Measurements from ENCODE around the gene ZFYVE26. TPM values are rescaled to one million over a fixed set of nuclear protein-coding genes. Genes with fewer than 3 reads are reported as not detected.
"Not testable (repeated sequence)": the region's sequence is repeated elsewhere in the genome, so short reads cannot be mapped to it uniquely, and the experiment has no call there.

Gene ZFYVE26
- total and polyA plus RNA-seq, 12 donors: 6.6 to 33.6 (median 22.1) TPM

DNA sequence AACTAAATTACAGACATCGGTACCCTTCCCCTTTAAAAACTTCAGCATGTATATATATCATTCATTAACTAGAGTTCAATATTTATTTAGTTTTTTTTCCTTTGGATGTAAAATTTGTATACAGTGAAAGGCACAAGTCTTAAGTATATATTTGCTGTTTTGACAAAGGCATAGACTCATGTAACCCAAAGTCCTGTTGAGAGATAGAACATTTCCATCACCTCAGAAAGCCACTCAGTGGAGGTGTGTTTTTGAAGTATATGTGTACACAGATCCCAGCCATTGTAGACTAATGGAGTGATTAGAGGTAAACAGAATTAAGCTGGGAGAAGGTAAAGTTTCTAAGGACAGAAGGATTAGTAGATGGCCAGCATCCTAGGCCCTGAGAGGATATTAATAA is 99.3 kb downstream of the ZFYVE26 start:
- H3K4me1 ChIP-seq (replicated peaks in 1 of 2): peaks cover 3 to 10% of the 10 kb centered on the region in 2 donors
- TF ChIP-seq POLR2A (IDR thresholded peaks at IDR 0.05): no peak
- TF ChIP-seq, protein P1, sequence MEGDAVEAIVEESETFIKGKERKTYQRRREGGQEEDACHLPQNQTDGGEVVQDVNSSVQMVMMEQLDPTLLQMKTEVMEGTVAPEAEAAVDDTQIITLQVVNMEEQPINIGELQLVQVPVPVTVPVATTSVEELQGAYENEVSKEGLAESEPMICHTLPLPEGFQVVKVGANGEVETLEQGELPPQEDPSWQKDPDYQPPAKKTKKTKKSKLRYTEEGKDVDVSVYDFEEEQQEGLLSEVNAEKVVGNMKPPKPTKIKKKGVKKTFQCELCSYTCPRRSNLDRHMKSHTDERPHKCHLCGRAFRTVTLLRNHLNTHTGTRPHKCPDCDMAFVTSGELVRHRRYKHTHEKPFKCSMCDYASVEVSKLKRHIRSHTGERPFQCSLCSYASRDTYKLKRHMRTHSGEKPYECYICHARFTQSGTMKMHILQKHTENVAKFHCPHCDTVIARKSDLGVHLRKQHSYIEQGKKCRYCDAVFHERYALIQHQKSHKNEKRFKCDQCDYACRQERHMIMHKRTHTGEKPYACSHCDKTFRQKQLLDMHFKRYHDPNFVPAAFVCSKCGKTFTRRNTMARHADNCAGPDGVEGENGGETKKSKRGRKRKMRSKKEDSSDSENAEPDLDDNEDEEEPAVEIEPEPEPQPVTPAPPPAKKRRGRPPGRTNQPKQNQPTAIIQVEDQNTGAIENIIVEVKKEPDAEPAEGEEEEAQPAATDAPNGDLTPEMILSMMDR (IDR thresholded peaks at IDR 0.05): no peak
- H3K4me3 ChIP-seq: no peak overlapping the region
- no peak overlapping the region for H3K27ac ChIP-seq
- H3K9me3 ChIP-seq (replicated peaks in 1 of 3): no peaks in the 10 kb centered on the region
- no peak for DNase-seq
- intact Hi-C loops (cut with DNase I): no loop called here
- 93 to 98% (median 95%) methylated on average over 1 of the region's 1 CpG for WGBS, 4 donors
- H3K36me3 ChIP-seq (replicated peaks in 1 of 2): no peaks in the 10 kb centered on the region
- H3K27me3 ChIP-seq: no peaks in the 10 kb centered on the region

GRCh38 chr14:67710209-67710608 is 106.2 kb downstream of the ZFYVE26 start:
- TF ChIP-seq, protein P1 (IDR thresholded peaks at IDR 0.05): no peak
- TF ChIP-seq POLR2A (IDR thresholded peaks at IDR 0.05): no peak
- H3K27ac ChIP-seq: no peak overlapping the region
- 85 to 92% (median 88%) methylated on average over 2 of the region's 2 CpGs for WGBS, 4 donors
- H3K36me3 ChIP-seq (replicated peaks in 1 of 2): no peaks in the 10 kb centered on the region
- peaks cover 0 to 4% of the 10 kb centered on the region in 2 donors for H3K4me1 ChIP-seq (replicated peaks in 1 of 2)
- no peak overlapping the region for H3K4me3 ChIP-seq
- no peaks in the 10 kb centered on the region for H3K9me3 ChIP-seq (replicated peaks in 1 of 3)
- H3K27me3 ChIP-seq: no peaks in the 10 kb centered on the region
- intact Hi-C loops (cut with DNase I): no loop called here
- no peak for DNase-seq

GRCh38 chr14:67709796-67710195 is 106.6 kb downstream of the ZFYVE26 start:
- H3K4me3 ChIP-seq; intact Hi-C loops (cut with DNase I); H3K27ac ChIP-seq; H3K4me1 ChIP-seq (replicated peaks in 1 of 2); DNase-seq; H3K27me3 ChIP-seq; H3K9me3 ChIP-seq (replicated peaks in 1 of 3); H3K36me3 ChIP-seq (replicated peaks in 1 of 2): not testable (repeated sequence)
- 67 to 89% (median 83%) methylated on average over 1 of the region's 1 CpG for WGBS, 4 donors

- H3K9me3 ChIP-seq (replicated peaks in 1 of 3); DNase-seq; H3K36me3 ChIP-seq (replicated peaks in 1 of 2); H3K4me1 ChIP-seq (replicated peaks in 1 of 2); H3K4me3 ChIP-seq; intact Hi-C loops (cut with DNase I); H3K27ac ChIP-seq; H3K27me3 ChIP-seq: not testable (repeated sequence)
These were observed 107.0 kb downstream of the ZFYVE26 start for GRCh38 chr14:67709346-67709745.

DNA sequence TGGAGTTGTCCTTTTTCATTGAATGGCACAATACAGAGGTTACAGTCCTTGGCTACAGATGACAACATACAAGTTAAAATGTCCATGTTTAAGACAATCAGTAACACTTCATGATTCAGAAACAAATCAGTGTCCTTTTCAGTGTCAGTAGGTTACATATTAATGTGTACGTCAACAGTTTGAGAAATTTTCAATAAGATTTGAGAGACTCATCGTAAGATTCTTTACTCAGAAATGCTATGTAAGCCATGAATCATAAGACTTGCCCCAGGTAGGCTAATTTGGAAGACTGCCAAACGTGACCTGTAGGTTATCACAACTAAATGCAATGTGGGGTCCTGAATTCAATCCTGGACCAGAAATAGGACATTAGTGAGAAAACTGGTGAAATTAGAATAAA is 111.2 kb downstream of the ZFYVE26 start:
- Histone ChIP-seq H3K9me3 (replicated peaks in 1 of 3) (no peaks in the 10 kb centered on the region), H3K27ac (no peak overlapping the region), H3K36me3 (replicated peaks in 1 of 2) (no peaks in the 10 kb centered on the region), H3K4me3 (no peak overlapping the region), H3K27me3 (no peaks in the 10 kb centered on the region), H3K4me1 (replicated peaks in 1 of 2) (no peaks in the 10 kb centered on the region)
- 53 to 67% (median 60%) methylated on average over 3 of the region's 3 CpGs for WGBS, 4 donors
- TF ChIP-seq, protein P1 (IDR thresholded peaks at IDR 0.05): no peak
- no peak for TF ChIP-seq POLR2A (IDR thresholded peaks at IDR 0.05)
- DNase-seq: no peak
- intact Hi-C loops (cut with DNase I): no loop called here
